WTC11 (cell line): ENCODE measurements around the gene USP28. TPM values are rescaled to one million over a fixed set of nuclear protein-coding genes. Genes with fewer than 3 reads are reported as not detected.

Source experiments
- ATAC-seq: fragments of 200-7000 bp; cut with Tn5 transposase; 2 replicates; pipeline ENCODE4 v1.10.0; 2021; ENCODE audit warnings: mild to moderate bottlenecking, moderate library complexity
- CTCF ChIA-PET: fragments of 300-600 bp; sonication (Branson Sonifier 250); formaldehyde crosslinking; loops from one replicate; lab custom pipeline; 2021; ENCODE audit warnings: antibody characterized with exemption; lab: Charles Lee
- POLR2A ChIA-PET: fragments of 350-600 bp; sonication (Branson Sonifier 250); formaldehyde crosslinking; loops from one replicate; lab custom pipeline; 2021; ENCODE audit warnings: antibody characterized with exemption; lab: Charles Lee
- DNase-seq: peaks from one replicate; pipeline ENCODE4 v3.0.0; 2021; ENCODE audit warnings: low spot score
- H3K27ac Mint-ChIP-seq: 2 replicates; pipeline ENCODE4 v1.8.0; 2021; ENCODE audit warnings: mixed read lengths
- H3K27me3 Mint-ChIP-seq: 2 replicates; pipeline ENCODE4 v1.8.0; 2021; ENCODE audit warnings: low read depth, mild to moderate bottlenecking, moderate library complexity, mixed read lengths
- H3K36me3 Mint-ChIP-seq: 2 replicates; pipeline ENCODE4 v1.8.0; 2021; ENCODE audit warnings: mixed read lengths
- H3K4me1 Mint-ChIP-seq: 2 replicates; pipeline ENCODE4 v1.8.0; 2022; ENCODE audit warnings: mixed read lengths
- H3K4me3 Mint-ChIP-seq: 2 replicates; pipeline ENCODE4 v1.8.0; 2021; ENCODE audit warnings: mild to moderate bottlenecking, moderate library complexity, mixed read lengths
- H3K9me3 Mint-ChIP-seq: 2 replicates; pipeline ENCODE4 v1.8.0; 2021; ENCODE audit warnings: mixed read lengths
- ARID4B ChIP-seq: sonication (generic); formaldehyde crosslinking; IDR thresholded peaks from 2 replicates; pipeline ENCODE4 v1.8.0; 2023; ENCODE audit warnings: missing genetic modification reagents, mild to moderate bottlenecking, borderline replicate concordance
- CREB1 ChIP-seq: sonication (generic); formaldehyde crosslinking; IDR thresholded peaks from 2 replicates; pipeline ENCODE4 v1.8.0; 2023; ENCODE audit warnings: mild to moderate bottlenecking, missing genetic modification reagents
- CREM ChIP-seq: sonication (generic); formaldehyde crosslinking; IDR thresholded peaks from 2 replicates; pipeline ENCODE4 v1.8.1; 2022; ENCODE audit warnings: mild to moderate bottlenecking, missing genetic modification reagents, moderate library complexity
- CTCF ChIP-seq: fragments of 200-600 bp; IDR thresholded peaks from 2 replicates; pipeline ENCODE4 v1.8.0; 2022; ENCODE audit warnings: antibody characterized with exemption
- ESRRA ChIP-seq: sonication (generic); formaldehyde crosslinking; IDR thresholded peaks from 2 replicates; pipeline ENCODE4 v1.8.1; 2022; ENCODE audit warnings: mild to moderate bottlenecking, missing genetic modification reagents, borderline replicate concordance
- FOXK1 ChIP-seq: sonication (generic); formaldehyde crosslinking; IDR thresholded peaks from 2 replicates; pipeline ENCODE4 v1.8.0; 2022; ENCODE audit warnings: mild to moderate bottlenecking, moderate library complexity, missing genetic modification reagents
- HMGA2 ChIP-seq: fragments of 250-450 bp; sonication (Bioruptor Pico); IDR thresholded peaks from 2 replicates; pipeline ENCODE4 v1.4.0; 2021; ENCODE audit warnings: mild to moderate bottlenecking, moderate library complexity
- HMGXB4 ChIP-seq: sonication (generic); formaldehyde crosslinking; IDR thresholded peaks from 2 replicates; pipeline ENCODE4 v1.8.1; 2023; ENCODE audit warnings: mild to moderate bottlenecking, moderate library complexity, missing genetic modification reagents
- MAX ChIP-seq: sonication (generic); formaldehyde crosslinking; IDR thresholded peaks from 2 replicates; pipeline ENCODE4 v1.8.0; 2022; ENCODE audit warnings: mild to moderate bottlenecking, missing genetic modification reagents
- MYBL2 ChIP-seq: sonication (generic); formaldehyde crosslinking; IDR thresholded peaks from 2 replicates; pipeline ENCODE4 v1.8.1; 2023; ENCODE audit warnings: mild to moderate bottlenecking, moderate library complexity, missing genetic modification reagents
- PRDM15 ChIP-seq: sonication (generic); formaldehyde crosslinking; IDR thresholded peaks from 2 replicates; pipeline ENCODE4 v1.8.0; 2022; ENCODE audit warnings: missing genetic modification reagents
- PREB ChIP-seq: sonication (generic); formaldehyde crosslinking; IDR thresholded peaks from 2 replicates; pipeline ENCODE4 v1.8.1; 2022; ENCODE audit warnings: mild to moderate bottlenecking, missing genetic modification reagents, moderate library complexity, borderline replicate concordance
- RELA ChIP-seq: sonication (generic); formaldehyde crosslinking; IDR thresholded peaks from 2 replicates; pipeline ENCODE4 v1.8.1; 2022; ENCODE audit warnings: missing genetic modification reagents, mild to moderate bottlenecking, borderline replicate concordance
- RORB ChIP-seq: fragments of 250-450 bp; sonication (Bioruptor Pico); IDR thresholded peaks from 2 replicates; pipeline ENCODE4 v1.9.0; 2021; ENCODE audit warnings: mild to moderate bottlenecking
- SMAD4 ChIP-seq: sonication (generic); formaldehyde crosslinking; IDR thresholded peaks from 2 replicates; pipeline ENCODE4 v1.8.0; 2022; ENCODE audit warnings: mild to moderate bottlenecking, missing genetic modification reagents
- TCF7 ChIP-seq: sonication (generic); formaldehyde crosslinking; IDR thresholded peaks from 2 replicates; pipeline ENCODE4 v1.8.0; 2022; ENCODE audit warnings: mild to moderate bottlenecking, low read depth, missing genetic modification reagents, moderate library complexity
- USF1 ChIP-seq: sonication (generic); formaldehyde crosslinking; IDR thresholded peaks from 2 replicates; pipeline ENCODE4 v1.8.0; 2022; ENCODE audit warnings: mild to moderate bottlenecking, missing genetic modification reagents
- ZNF121 ChIP-seq: sonication (generic); formaldehyde crosslinking; IDR thresholded peaks from 2 replicates; pipeline ENCODE4 v1.8.0; 2023; ENCODE audit warnings: missing genetic modification reagents
- ZNF263 ChIP-seq: sonication (generic); formaldehyde crosslinking; IDR thresholded peaks from 2 replicates; pipeline ENCODE4 v1.8.1; 2022; ENCODE audit warnings: low read depth, mild to moderate bottlenecking, moderate library complexity, missing genetic modification reagents
- ZNF281 ChIP-seq: sonication (generic); formaldehyde crosslinking; IDR thresholded peaks from 2 replicates; pipeline ENCODE4 v1.8.0; 2023; ENCODE audit warnings: mild to moderate bottlenecking, missing genetic modification reagents
- ZNF396 ChIP-seq: fragments of 250-450 bp; sonication (Bioruptor Pico); IDR thresholded peaks from 2 replicates; pipeline ENCODE4 v1.8.0; 2021; ENCODE audit warnings: mild to moderate bottlenecking, moderate library complexity, borderline replicate concordance
- total RNA-seq: library from RNA; stranded (reverse); gene quantifications from 3 replicates; pipeline ENCODE4 v1.2.3, GENCODE V29; 2021

USP28 gene
- total RNA-seq, 1 experiment from 2014 or later, result 129 TPM

- TF ChIP-seq ZNF263 (CRISPR knock-in tag) (no peak), MAX (CRISPR knock-in tag) (no peak), RELA (CRISPR knock-in tag) (no peak), ZNF396 (CRISPR knock-in tag) (no peak)
- TF ChIP-seq, all 79 proteins: peak for 0
Measured at GRCh38 chr11:113888848-113889247, 13.5 kb upstream of the USP28 start (continued).

GRCh38 chr11:113885897-113886296 is 10.5 kb upstream of the USP28 start:
- Mint-ChIP-seq H3K27me3 (no peaks in the 10 kb centered on the region), H3K9me3 (no peaks in the 10 kb centered on the region), H3K4me1 (peaks cover 21% of the 10 kb centered on the region), H3K36me3 (no peaks in the 10 kb centered on the region), H3K27ac (no peak overlapping the region), H3K4me3 (no peak overlapping the region)
- ATAC-seq (no peak), DNase-seq (no peak)
- ChIA-PET CTCF (no interaction called here), POLR2A (no interaction called here)
- TF ChIP-seq PREB (CRISPR knock-in tag) (no peak), CREM (CRISPR knock-in tag) (no peak), CTCF (no peak), PRDM15 (CRISPR knock-in tag) (no peak), USF1 (CRISPR knock-in tag) (no peak), ZNF281 (CRISPR knock-in tag) (no peak), CREB1 (CRISPR knock-in tag) (no peak), RORB (CRISPR knock-in tag) (no peak), MYBL2 (no peak), SMAD4 (CRISPR knock-in tag) (no peak), FOXK1 (no peak), ARID4B (CRISPR knock-in tag) (no peak), ESRRA (CRISPR knock-in tag) (no peak), HMGXB4 (CRISPR knock-in tag) (no peak), ZNF121 (CRISPR knock-in tag) (no peak), HMGA2 (CRISPR knock-in tag) (no peak), TCF7 (CRISPR knock-in tag) (no peak)
